HL-60 (cell line): ENCODE results near the gene STX1A.

ENCODE experiments used
- GABPA ChIP-seq: IDR thresholded peaks from 2 replicates; pipeline ENCODE4 v1.6.1; 2012; ENCODE audit warnings: low read depth
- TF ChIP-seq, protein P1 (sequence below): IDR thresholded peaks from one replicate; pipeline ENCODE4 v1.5.1; 2011; ENCODE audit warnings: low read length, control low read depth, inconsistent platforms; ENCODE audit not compliant: insufficient read depth
- TF ChIP-seq, protein P2 (sequence below): IDR thresholded peaks from 2 replicates; pipeline ENCODE4 v1.6.1; 2012; ENCODE audit warnings: low read depth; ENCODE audit not compliant: insufficient replicate concordance

DNA sequence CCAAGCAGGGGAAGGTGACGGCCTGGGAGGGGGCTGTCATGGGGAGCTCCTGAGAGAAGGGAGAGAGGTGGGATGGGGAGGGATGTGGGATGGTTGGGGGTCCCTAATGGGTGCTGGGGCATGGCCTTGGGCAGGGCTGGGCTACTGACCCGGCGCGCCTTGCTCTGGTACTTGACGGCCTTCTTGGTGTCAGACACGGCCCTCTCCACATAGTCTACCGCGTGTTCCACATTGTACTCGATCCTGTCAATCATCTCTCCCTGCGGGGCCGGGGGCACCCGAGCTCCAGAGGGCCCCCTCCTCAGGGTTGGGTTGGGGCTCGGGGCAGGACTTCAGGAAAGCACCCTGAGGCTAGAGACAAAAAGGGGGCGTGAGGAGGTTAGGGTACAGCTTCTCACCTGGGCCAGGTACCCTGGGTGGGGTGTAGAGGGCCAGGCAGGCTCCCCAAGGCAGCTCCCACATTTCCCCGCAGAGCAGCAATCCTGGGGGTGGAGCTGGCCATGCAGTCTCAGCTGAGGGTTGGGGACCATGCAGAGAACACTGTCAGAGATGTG is 18.8 kb downstream of the STX1A start:
- TF ChIP-seq, protein P1, sequence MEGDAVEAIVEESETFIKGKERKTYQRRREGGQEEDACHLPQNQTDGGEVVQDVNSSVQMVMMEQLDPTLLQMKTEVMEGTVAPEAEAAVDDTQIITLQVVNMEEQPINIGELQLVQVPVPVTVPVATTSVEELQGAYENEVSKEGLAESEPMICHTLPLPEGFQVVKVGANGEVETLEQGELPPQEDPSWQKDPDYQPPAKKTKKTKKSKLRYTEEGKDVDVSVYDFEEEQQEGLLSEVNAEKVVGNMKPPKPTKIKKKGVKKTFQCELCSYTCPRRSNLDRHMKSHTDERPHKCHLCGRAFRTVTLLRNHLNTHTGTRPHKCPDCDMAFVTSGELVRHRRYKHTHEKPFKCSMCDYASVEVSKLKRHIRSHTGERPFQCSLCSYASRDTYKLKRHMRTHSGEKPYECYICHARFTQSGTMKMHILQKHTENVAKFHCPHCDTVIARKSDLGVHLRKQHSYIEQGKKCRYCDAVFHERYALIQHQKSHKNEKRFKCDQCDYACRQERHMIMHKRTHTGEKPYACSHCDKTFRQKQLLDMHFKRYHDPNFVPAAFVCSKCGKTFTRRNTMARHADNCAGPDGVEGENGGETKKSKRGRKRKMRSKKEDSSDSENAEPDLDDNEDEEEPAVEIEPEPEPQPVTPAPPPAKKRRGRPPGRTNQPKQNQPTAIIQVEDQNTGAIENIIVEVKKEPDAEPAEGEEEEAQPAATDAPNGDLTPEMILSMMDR: no peak
- TF ChIP-seq, protein P2, sequence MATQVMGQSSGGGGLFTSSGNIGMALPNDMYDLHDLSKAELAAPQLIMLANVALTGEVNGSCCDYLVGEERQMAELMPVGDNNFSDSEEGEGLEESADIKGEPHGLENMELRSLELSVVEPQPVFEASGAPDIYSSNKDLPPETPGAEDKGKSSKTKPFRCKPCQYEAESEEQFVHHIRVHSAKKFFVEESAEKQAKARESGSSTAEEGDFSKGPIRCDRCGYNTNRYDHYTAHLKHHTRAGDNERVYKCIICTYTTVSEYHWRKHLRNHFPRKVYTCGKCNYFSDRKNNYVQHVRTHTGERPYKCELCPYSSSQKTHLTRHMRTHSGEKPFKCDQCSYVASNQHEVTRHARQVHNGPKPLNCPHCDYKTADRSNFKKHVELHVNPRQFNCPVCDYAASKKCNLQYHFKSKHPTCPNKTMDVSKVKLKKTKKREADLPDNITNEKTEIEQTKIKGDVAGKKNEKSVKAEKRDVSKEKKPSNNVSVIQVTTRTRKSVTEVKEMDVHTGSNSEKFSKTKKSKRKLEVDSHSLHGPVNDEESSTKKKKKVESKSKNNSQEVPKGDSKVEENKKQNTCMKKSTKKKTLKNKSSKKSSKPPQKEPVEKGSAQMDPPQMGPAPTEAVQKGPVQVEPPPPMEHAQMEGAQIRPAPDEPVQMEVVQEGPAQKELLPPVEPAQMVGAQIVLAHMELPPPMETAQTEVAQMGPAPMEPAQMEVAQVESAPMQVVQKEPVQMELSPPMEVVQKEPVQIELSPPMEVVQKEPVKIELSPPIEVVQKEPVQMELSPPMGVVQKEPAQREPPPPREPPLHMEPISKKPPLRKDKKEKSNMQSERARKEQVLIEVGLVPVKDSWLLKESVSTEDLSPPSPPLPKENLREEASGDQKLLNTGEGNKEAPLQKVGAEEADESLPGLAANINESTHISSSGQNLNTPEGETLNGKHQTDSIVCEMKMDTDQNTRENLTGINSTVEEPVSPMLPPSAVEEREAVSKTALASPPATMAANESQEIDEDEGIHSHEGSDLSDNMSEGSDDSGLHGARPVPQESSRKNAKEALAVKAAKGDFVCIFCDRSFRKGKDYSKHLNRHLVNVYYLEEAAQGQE: no peak
- no peak for TF ChIP-seq GABPA
